ENCODE results near the gene TRAPPC2. TPM values are rescaled to one million over a fixed set of nuclear protein-coding genes. Genes with fewer than 3 reads are reported as not detected.

TRAPPC2 gene
- 23.0 and 23.7 TPM in 2 replicates for total RNA-seq

DNA sequence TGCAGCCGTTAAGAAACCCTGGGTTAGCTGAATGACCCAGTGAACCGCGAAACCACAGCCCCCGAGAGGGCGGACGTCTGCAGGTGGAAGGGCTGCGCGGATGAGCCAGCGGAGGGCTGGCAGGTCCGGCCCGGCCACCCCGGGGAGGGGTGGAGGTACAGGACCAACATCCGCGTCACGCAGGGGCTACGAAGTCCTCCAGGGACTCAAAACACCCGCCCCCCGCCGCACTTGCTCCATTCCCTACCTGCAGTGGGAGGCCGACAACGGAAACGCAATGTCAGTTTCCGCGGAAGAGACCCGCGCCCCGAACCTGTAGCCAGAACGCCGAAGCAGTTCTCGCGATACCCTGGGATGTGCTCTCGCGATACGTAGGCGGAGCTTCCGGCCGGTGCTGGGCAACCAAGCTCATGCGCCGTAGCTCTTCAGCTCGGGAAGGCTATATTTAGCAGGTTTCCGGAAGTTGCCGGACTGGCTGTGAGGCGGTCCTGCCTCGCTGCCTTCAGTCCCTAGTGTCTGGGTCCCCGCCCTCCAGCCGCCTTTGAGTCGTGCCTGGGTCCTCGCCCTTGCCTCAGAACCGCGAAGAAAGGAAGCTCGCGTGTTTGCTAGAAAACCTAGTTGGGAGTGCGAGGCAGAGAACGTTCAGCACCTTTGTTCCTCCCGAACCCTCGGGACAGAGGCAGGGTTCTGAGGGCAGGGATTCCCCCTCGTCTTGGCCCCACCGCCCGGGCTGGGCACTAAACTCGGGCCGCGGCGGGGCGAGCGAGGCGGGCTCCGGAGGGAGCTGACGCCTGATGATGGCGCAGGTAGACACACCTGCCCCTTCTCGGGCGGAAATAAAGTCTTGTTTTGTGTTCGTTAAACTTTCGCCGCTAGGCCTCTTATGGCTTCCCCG, at the start of gene TRAPPC2, which contains the start of gene OFD1:
TSS of gene TRAPPC2 (minus strand) at position 343 of the 895 bp plus-strand sequence. CDS start 14,657 bp downstream, outside the sequence.
TSS of gene OFD1 (plus strand) at position 471 of the 895 bp plus-strand sequence. CDS start at position 795, 324 bp downstream.
- intact Hi-C loops (cut with micrococcal nuclease) = loop anchor here (1.0 to 10.0 kb wide), 7 partner anchors 8 to 1140 kb away; partner anchors contain the start of genes FANCB, GEMIN8, MOSPD2 and RAB9A

DNA sequence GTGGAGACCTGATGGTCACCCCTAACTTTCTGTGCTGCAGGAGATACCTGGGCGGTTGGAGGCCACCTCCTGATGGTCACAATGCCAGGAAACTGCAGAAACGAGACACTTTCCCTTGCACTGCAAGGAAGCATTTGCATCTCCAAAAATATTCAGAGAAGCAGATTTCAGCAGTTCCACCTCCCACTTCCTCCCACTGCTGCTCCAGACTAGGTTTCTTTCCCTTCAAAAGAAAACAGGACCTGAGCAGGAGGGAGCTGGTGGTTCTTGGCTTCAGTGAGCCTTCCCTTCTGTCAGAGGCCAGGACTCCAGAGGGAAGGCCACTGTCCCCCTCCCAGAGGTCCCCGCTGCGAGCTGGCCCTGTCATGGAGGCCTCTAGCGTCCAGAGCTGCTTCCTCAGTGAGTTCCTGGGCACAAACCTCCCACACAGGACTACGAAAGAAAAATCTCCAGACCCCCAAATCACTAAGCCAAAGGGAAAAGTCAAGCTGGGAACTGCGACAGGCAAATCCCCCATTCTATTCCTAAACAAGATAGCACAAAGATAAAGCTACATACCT, 46.5 kb upstream of the TRAPPC2 start:
- intact Hi-C loops (cut with micrococcal nuclease) = no loop called here

DNA sequence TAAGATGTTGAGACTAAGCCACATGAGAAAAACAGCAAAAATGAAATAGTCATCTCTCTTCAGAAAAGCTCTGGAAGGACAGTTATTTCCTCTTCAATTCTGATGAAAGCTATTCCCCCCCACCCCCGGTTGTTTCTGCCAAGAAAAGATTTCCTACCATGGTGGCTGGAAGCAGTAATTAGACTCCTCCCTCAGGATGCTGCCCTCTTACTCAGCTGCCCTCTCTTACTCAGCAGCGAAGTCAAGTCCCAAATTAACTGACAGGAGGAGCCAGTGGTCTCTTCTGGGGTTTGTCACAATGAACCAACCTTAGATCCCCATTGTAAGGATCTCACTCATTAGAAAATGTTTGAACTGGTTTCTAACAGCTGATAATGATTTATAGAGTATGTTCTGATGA, 44.5 kb upstream of the TRAPPC2 start:
- intact Hi-C loops (cut with micrococcal nuclease) = no loop called here

DNA sequence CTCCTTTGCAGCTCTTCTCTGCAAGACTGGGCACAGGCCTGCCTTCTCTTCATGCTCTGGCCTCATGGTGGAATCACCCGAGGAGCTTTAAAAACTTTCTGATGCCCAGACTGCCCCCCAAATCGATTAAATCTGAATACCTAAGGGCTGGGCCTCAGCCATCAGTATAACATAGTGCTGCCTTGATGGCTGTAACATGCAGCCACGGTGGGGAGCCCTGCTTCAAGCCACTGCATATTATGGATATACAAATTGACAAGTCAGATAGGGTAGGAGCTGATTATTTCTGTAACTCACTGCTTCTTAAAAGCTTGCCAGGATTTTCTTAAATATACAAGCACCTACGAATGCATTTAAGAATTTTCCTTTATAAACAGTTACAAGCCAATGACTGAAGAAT, 42.0 kb upstream of the TRAPPC2 start:
- intact Hi-C loops (cut with micrococcal nuclease) = no loop called here

DNA sequence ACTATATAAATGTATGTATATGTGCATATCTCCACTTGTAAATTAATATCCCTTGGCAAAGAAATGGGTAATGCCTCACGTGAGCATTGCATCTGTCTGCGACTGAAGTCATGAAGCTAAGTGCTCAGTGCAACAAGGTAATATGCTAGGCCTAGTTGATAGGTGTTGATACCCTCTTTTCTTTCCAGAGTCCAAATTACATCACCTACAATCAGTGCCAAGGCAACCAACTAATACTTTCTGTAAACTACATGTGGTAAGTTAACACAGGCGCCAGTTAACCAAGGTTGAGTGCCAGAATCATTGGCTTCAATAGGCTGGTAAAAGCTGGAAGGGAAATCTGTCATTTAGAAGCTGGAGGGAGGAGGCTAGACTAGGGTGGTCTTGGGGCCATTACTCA, 41.4 kb upstream of the TRAPPC2 start:
- intact Hi-C loops (cut with micrococcal nuclease) = no loop called here

DNA sequence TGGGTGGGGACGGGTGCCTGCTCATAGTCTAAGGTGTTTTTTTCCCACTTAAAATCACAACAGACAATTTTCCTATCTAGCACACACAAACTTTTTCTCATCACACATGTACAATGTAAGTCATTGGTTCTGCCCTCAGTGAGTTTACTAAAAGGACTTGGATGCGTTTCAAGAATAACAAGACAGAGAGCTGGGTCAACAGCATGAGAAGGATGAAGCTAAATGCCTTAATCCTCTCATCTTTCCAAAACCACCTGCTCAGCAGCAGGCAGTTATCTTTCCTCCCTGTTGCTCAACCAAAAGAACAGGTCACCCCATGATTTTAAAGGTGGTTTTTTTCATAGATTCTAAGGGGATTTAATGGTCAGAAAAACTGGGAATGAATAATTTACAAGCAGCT, 40.3 kb upstream of the TRAPPC2 start:
- intact Hi-C loops (cut with micrococcal nuclease) = no loop called here

DNA sequence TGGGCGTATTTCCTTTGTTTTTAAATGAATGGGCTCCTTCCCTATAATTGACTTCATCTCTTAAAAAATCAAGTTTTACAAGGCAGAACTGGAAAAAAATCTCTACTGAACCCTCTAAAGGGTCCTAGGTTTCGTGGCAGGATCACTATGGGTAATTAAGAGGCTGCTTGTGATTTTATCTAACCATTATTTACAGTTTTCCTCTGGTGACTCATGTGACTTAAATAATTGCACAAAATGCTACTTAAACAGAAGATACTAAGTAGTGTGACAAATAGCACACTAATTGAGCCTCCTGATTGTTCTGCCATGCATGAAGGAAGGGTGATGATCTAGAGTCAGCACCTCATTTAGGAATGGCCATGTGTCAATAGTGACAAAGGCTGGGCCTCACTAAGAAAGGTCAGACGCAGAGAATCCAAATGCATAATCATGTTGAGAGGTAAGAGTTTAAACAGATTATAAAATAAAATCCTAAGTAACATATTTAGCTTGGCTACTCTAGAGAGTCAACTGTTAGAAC, 35.7 kb upstream of the TRAPPC2 start:
- intact Hi-C loops (cut with micrococcal nuclease) = no loop called here

DNA sequence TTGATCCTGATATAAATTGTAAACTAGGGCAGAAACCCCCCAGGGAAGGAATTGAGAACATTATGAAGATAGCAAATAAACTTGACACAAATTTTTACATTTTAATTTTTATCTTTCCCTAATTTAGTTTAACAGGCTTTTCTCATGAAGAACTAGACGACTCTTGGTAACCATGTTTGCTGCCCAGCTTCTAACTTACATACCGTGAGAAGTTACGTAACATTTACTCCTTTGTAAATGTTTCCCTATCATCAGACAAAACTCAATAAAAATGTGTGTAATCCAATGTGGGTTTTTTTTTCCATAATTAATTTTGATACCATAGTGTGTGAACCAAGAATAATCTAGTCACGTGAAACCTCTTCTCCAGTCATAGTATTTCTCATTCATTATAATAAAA, 34.5 kb upstream of the TRAPPC2 start:
- intact Hi-C loops (cut with micrococcal nuclease) = no loop called here

DNA sequence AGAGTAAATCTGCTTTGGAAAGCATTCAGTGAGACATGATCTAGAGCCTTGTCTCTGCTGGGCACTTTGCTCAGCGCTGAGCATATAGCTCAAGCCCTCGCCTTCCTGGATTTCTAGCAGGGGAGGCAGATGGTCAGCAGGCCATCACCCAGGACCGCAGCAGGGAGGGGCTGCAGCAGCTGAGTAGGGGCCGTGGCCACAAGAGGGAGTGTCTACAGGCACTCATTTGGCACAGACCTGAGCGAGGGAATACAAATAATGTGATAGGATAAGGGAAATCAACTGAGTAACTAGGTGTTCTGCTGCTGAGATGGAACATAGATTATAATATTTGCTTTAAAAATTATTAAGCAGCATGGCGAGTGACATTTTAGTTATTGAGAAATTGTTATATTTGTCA, 30.3 kb upstream of the TRAPPC2 start:
- intact Hi-C loops (cut with micrococcal nuclease) = no loop called here

DNA sequence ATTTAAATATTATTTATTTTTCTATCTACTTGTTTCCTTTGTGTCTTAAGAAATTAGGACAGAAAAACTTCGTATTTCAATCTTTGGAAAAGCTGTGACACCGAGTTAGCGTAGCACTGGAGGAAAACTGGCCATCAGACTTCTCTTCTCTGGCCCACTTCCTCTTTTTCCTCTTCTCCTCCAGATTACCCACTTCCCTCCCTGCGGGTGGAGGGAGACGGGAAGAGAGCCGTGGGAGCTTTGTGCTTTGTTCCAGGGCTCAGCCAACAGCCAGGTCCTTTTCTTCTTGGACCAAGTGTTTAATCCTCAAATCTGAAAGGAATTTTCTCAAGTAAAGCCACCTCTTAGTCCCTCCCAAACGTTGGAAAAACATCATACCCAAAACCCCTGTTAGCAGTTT, 29.9 kb upstream of the TRAPPC2 start:
- intact Hi-C loops (cut with micrococcal nuclease) = no loop called here

DNA sequence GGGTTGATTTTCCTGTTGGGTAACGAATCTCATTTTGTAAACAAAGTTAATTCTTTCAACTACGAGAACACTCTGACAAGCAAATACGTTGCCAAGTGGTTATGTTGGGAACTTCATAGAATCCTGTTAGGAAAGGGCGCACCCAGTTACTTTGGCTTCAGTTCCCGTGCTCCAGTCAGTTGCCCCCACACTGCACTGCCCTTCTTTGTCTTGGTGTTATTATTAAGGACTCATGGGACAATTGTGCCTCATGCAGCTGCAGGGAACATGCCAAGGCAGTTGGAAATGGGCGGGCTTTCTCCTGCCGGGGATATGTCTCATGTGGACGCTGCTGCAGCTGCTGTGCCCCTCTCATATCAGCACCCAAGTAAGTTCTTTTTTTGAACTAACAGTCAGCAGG, 29.1 kb upstream of the TRAPPC2 start:
- intact Hi-C loops (cut with micrococcal nuclease) = no loop called here

DNA sequence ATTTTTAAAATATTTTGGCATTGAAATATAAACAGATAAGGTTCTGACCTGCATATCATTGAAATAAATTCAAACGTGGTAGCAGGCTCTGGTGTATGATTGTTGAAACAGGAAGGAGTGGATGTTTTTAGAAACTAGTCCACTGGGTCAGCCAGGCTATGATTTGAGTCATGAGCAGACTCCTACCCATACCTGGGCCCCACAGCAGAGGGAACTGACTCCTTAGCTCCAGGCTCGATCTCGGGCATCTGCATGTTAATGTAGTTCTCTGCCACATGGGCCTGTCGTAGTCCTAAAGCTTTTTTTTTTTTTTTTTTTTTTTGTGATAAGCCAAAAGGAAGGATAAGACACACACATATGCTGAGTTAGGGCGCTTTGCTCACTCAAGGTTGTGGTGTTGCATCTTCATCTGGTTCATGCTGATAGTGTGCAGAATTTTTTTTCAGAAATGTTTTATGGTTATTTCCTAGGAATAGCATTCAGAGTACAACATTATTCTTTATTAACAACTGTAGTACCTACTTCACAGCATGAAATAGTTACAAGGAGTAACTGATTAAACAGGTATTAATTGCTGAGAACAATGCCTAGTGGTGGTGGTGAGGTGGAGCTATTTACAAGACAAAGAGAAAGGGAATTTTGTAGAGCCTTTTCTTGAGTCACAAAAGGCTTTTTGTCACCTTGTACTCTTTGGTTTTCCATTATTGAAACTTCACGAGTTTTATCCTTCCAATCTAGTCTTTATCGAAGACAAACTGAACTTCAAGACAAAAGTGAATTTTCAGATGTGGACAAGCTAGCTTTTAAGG, 27.4 kb upstream of the TRAPPC2 start:
- intact Hi-C loops (cut with micrococcal nuclease) = no loop called here

DNA sequence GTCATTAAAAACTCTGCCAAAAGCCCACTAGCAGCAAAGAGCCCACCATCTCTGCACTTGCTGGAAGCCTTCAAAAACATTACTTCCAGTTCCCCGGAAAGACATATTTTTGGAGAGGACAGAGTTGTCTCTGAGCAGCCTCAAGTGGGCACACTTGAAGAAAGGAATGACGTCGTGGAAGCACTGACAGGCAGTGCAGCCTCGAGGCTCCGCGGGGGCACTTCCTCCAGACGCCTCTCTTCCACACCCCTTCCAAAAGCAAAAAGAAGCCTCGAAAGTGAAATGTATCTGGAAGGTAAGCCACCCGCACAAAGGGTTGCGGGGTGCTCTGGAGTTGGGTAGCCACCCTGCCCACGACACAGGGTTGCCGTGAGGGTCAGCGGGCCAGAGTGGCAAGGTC, 26.0 kb upstream of the TRAPPC2 start:
- intact Hi-C loops (cut with micrococcal nuclease) = no loop called here

DNA sequence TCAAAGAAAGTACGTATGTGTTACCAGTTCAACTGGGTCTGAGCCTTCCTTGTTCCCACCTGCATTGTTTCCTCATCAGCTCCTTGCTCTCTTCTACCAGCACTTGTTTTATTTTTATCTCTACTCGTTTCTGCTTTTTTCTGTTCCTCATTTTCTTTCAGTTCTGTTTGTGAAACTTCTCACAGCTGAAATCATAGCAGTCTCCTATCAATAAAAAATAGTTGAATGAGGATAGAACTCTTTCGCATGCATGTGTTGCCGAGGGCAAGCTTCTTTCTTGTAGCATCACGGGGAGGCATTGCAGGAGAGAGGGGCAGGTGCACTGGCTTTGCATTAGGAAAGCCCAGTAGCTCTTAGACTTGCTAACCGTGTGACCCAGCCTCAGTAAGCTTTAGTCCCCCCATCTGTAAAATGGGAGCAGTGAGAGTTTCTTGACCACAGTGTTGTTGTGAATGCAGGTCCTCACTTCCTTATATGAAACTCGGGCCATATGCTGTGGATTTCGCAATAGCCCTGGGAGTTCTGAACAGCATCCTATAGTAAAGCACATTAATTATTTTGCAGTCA, 24.8 kb upstream of the TRAPPC2 start:
- intact Hi-C loops (cut with micrococcal nuclease) = no loop called here

DNA sequence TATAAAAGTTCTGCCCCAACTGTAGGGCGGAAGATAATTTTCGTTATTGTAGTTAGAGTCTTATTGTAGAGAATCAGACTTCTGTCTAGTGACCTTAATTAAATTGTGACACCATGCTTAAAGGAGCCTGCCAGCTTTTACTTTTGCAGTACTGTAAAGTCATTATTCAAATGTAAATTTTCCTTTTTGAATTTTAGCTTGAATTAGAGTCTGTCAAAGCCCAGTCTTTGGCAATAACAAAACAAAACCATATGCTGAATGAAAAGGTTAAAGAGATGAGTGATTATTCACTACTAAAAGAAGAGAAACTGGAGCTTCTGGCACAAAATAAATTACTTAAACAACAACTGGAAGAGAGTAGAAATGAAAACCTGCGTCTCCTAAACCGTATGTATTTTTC, 22.0 kb upstream of the TRAPPC2 start:
- intact Hi-C loops (cut with micrococcal nuclease) = no loop called here

DNA sequence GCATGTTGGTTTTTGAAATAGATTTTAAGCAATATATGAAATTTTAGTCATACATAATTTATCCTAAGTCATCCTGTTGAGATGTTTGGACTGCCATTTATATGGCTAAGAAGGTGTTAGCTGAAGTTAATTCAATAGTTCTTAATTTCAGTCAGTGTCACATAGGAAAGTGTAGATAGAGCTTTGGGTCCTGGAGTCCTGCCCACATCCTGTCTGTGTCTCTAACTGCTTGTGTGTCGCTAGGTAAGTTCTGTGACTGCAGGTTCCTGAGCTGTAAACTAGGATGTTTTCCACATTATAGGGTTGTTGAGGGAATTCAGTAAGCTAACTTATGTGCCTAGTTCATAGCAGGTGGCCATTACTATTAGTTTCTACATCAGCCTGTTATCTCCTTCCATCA, 20.8 kb upstream of the TRAPPC2 start:
- intact Hi-C loops (cut with micrococcal nuclease) = no loop called here

DNA sequence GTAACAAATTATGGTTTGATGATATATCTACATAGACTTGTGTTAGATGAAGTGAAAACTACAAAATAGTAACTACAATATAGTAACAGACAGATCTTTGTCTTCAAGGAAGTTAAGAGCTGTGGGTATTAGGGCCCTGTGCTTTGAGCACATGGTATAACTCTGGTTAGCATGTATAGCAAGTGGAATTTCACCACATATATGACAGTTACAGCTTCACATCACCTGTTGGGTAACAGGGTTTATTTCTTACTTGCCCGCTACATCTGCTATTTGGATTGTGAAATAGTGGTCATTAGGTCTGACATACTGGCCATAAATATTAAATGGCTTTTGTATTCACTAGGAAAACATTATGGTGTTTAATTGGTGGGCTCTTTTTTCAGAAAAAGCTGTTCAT, 20.3 kb upstream of the TRAPPC2 start:
- intact Hi-C loops (cut with micrococcal nuclease) = no loop called here

DNA sequence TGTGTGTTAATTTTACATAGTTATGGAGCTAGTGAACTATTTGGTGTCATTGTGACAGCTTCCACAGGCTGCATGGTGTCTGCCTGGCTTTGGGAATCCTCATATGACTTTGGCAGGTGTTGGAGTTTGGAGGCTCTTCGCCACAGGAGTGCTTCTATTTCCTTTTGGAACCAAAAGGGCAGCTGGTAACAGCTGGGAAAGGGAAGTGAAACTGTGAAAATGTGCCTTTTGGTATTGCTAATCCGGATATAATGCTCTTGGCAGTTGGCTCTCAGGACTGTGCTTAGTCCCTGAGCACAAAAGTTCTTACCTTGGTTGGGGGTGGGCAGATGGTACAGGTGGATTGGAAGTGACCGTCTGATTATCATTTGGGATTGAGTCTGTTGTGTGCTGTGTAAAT, 18.2 kb upstream of the TRAPPC2 start:
- intact Hi-C loops (cut with micrococcal nuclease) = no loop called here

DNA sequence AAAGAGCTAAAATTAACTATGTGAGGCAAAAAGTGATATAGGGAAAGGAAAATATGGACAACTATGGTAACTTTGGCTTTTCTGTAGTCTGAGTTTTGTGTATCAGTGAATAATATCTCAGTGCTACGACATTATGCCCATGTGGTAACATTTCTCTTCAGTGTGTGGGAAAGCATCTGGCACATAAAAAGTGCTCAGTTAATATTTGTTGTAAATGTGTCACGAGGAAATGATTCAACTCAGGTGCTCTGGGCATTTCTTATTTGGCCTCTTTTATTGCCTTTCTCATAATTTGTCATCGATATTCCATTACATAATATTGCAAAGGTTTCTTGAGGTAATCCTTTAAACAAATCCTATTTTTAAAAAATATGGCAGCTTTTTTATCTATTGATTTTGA, 17.7 kb upstream of the TRAPPC2 start:
- intact Hi-C loops (cut with micrococcal nuclease) = no loop called here

DNA sequence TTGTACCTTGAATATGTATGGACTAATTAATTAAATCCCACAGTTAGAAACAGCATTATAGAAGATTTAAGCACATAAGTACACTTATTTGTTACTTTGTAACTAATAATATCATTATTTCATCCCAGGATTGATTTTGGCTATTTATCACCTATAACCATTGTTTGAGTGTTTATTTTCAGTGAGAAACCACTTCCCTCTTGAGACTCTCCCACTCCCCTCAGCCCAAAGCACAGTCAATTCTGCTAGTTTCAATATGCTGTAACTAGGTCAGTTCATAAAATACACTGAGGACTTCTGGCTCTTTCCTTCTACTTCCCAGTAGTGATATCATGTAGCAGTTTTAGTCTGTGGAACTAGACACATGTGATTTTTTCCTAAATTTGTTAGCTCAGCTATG, 16.4 kb upstream of the TRAPPC2 start:
- intact Hi-C loops (cut with micrococcal nuclease) = loop anchor here (1.0 kb wide), 1 partner anchor 281 kb away; no protein-coding TSS in a partner anchor

DNA sequence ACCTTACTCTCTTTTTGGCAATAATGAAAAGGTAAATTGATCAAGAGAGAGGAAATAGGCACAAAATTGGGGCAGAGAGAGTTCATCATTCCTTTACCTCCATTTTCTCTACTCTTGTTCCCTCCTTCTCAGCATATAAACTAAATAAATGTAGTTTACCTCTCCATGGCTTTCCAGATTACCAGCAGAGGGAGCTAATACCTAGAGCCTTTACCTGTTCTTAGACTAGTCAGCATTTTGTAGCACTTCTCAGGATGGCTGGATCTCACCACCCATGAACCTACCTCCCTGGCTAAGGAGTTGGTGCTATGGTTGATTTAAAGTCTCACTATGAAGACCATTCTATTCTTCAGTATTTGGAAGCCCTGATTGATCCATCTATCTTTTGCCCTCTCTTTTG, 15.8 kb upstream of the TRAPPC2 start:
- intact Hi-C loops (cut with micrococcal nuclease) = loop anchor here (1.0 kb wide), 1 partner anchor 282 kb away; no protein-coding TSS in a partner anchor
